Measurements from ENCODE around the gene AGMAT. TPM values are rescaled to one million over a fixed set of nuclear protein-coding genes. Genes with fewer than 3 reads are reported as not detected.

AGMAT gene
- total and polyA plus RNA-seq, 4 experiments from 2014 or later = 3.3 to 7.1 (median 4.9) TPM

- Histone ChIP-seq H3K27ac (ENCODE audit: low read depth, low read length) (no peak overlapping the region), H3K4me1 (ENCODE audit: insufficient read depth, low read length) (no peaks in the 10 kb centered on the region), H3K27me3 (ENCODE audit: insufficient read depth, low read length) (no peaks in the 10 kb centered on the region), H3K36me3 (ENCODE audit: insufficient read depth, low read length) (peaks cover 38% of the 10 kb centered on the region), H3K9me3 (ENCODE audit: control insufficient read depth in 1 of 2, low read length in 2 of 2) (no peaks in the 10 kb centered on the region), H3K4me3 (ENCODE audit: low read length in 2 of 2) (no peak overlapping the region)
- CTCF ChIA-PET (ENCODE audit: partially characterized antibody) = no interaction called here
- POLR2A ChIA-PET (ENCODE audit: partially characterized antibody) = interaction anchor here (0.8 to 1.2 kb wide), 2 partner anchors 16 to 74 kb away, joined by 3 read pairs; partner anchors contain the start of genes DDI2 and DNAJC16
- no peak for DNase-seq
- no peaks in the 10 kb centered on the region for H3K27me3 Mint-ChIP-seq
- peaks cover 0 to 10% (median 2%) of the 10 kb centered on the region in 4 donors for H3K4me1 Mint-ChIP-seq
- H3K9me3 Mint-ChIP-seq = peaks cover 0 to 2% (median 0%) of the 10 kb centered on the region in 8 donors
- H3K4me3 Mint-ChIP-seq = no peak overlapping the region
- intact Hi-C loops (cut with micrococcal nuclease) = no loop called here
- H3K27ac Mint-ChIP-seq = peak overlapping the region in 3 of 7 donors; percentile 19 to 61 (median 54)
- peaks cover 32 to 69% of the 10 kb centered on the region in 2 donors for H3K36me3 Mint-ChIP-seq
Measured at GRCh38 chr1:15543251-15543588, 41.6 kb downstream of the AGMAT start.

GRCh38 chr1:15542388-15543250, 42.2 kb downstream of the AGMAT start:
- H3K4me3 Mint-ChIP-seq = no peak overlapping the region
- H3K27me3 Mint-ChIP-seq = no peaks in the 10 kb centered on the region
- intact Hi-C loops (cut with micrococcal nuclease) = no loop called here
- Histone ChIP-seq H3K36me3 (ENCODE audit: insufficient read depth, low read length) (peaks cover 32% of the 10 kb centered on the region), H3K27me3 (ENCODE audit: insufficient read depth, low read length) (no peaks in the 10 kb centered on the region), H3K27ac (ENCODE audit: low read depth, low read length) (no peak overlapping the region), H3K4me1 (ENCODE audit: insufficient read depth, low read length) (no peaks in the 10 kb centered on the region), H3K9me3 (ENCODE audit: control insufficient read depth in 1 of 2, low read length in 2 of 2) (no peaks in the 10 kb centered on the region), H3K4me3 (ENCODE audit: low read length in 2 of 2) (no peak overlapping the region)
- POLR2A ChIA-PET (ENCODE audit: partially characterized antibody) = interaction anchor here (0.8 to 1.2 kb wide), 2 partner anchors 16 to 75 kb away, joined by 3 read pairs; partner anchors contain the start of genes DDI2 and DNAJC16
- peaks cover 0 to 12% (median 3%) of the 10 kb centered on the region in 4 donors for H3K4me1 Mint-ChIP-seq
- CTCF ChIA-PET (ENCODE audit: partially characterized antibody) = no interaction called here
- H3K27ac Mint-ChIP-seq = peak overlapping the region in 2 of 7 donors; percentile 11 to 61
- peaks cover 0 to 2% (median 0%) of the 10 kb centered on the region in 8 donors for H3K9me3 Mint-ChIP-seq
- DNase-seq = no peak
- peaks cover 29 to 65% of the 10 kb centered on the region in 2 donors for H3K36me3 Mint-ChIP-seq

- H3K4me3 ChIP-seq (ENCODE audit: low read length in 2 of 2) = no peak overlapping the region
- peaks cover 36 to 72% of the 10 kb centered on the region in 2 donors for H3K36me3 Mint-ChIP-seq
- no peak overlapping the region for H3K27ac ChIP-seq (ENCODE audit: low read depth, low read length)
- intact Hi-C loops (cut with micrococcal nuclease) = no loop called here
- peak overlapping the region in 3 of 7 donors; percentile 52 to 81 (median 53) for H3K27ac Mint-ChIP-seq
- H3K27me3 Mint-ChIP-seq = no peaks in the 10 kb centered on the region
- H3K9me3 Mint-ChIP-seq = peaks cover 0 to 2% (median 0%) of the 10 kb centered on the region in 8 donors
- peaks cover 0 to 14% (median 5%) of the 10 kb centered on the region in 4 donors for H3K4me1 Mint-ChIP-seq
- H3K27me3 ChIP-seq (ENCODE audit: insufficient read depth, low read length) = no peaks in the 10 kb centered on the region
- H3K9me3 ChIP-seq (ENCODE audit: control insufficient read depth in 1 of 2, low read length in 2 of 2) = no peaks in the 10 kb centered on the region
- peaks cover 34% of the 10 kb centered on the region for H3K36me3 ChIP-seq (ENCODE audit: insufficient read depth, low read length)
- DNase-seq = no peak
- H3K4me3 Mint-ChIP-seq = no peak overlapping the region
- ChIA-PET POLR2A (ENCODE audit: partially characterized antibody) (no interaction called here), CTCF (ENCODE audit: partially characterized antibody) (no interaction called here)
- H3K4me1 ChIP-seq (ENCODE audit: insufficient read depth, low read length) = no peaks in the 10 kb centered on the region
Measured at GRCh38 chr1:15541231-15541792, 43.5 kb downstream of the AGMAT start.

GRCh38 chr1:15540186-15540585, 44.7 kb downstream of the AGMAT start:
- intact Hi-C loops (cut with micrococcal nuclease) = no loop called here
- no peak overlapping the region for H3K4me3 Mint-ChIP-seq
- no peaks in the 10 kb centered on the region for H3K4me1 ChIP-seq (ENCODE audit: insufficient read depth, low read length)
- H3K4me1 Mint-ChIP-seq = peaks cover 0 to 14% (median 5%) of the 10 kb centered on the region in 4 donors
- peaks cover 35 to 64% of the 10 kb centered on the region in 2 donors for H3K36me3 Mint-ChIP-seq
- H3K4me3 ChIP-seq (ENCODE audit: low read length in 2 of 2) = no peak overlapping the region
- H3K27ac Mint-ChIP-seq = peak overlapping the region in 1 of 7 donors; percentile 41
- ChIA-PET CTCF (ENCODE audit: partially characterized antibody) (no interaction called here), POLR2A (ENCODE audit: partially characterized antibody) (no interaction called here)
- H3K9me3 ChIP-seq (ENCODE audit: control insufficient read depth in 1 of 2, low read length in 2 of 2) = no peaks in the 10 kb centered on the region
- no peaks in the 10 kb centered on the region for H3K27me3 Mint-ChIP-seq
- DNase-seq = no peak
- peaks cover 31% of the 10 kb centered on the region for H3K36me3 ChIP-seq (ENCODE audit: insufficient read depth, low read length)
- H3K9me3 Mint-ChIP-seq = peaks cover 0 to 2% (median 0%) of the 10 kb centered on the region in 8 donors
- no peak overlapping the region for H3K27ac ChIP-seq (ENCODE audit: low read depth, low read length)
- no peaks in the 10 kb centered on the region for H3K27me3 ChIP-seq (ENCODE audit: insufficient read depth, low read length)

- H3K27ac Mint-ChIP-seq = peak overlapping the region in 1 of 7 donors; percentile 31
- POLR2A ChIA-PET (ENCODE audit: partially characterized antibody) = interaction anchor here (1.3 kb wide), 1 partner anchor 11 kb away, joined by 3 read pairs; no protein-coding TSS in a partner anchor
- H3K4me3 Mint-ChIP-seq = no peak overlapping the region
- H3K27me3 ChIP-seq (ENCODE audit: insufficient read depth, low read length) = no peaks in the 10 kb centered on the region
- no peak overlapping the region for H3K27ac ChIP-seq (ENCODE audit: low read depth, low read length)
- H3K9me3 ChIP-seq (ENCODE audit: control insufficient read depth in 1 of 2, low read length in 2 of 2) = no peaks in the 10 kb centered on the region
- H3K4me1 ChIP-seq (ENCODE audit: insufficient read depth, low read length) = no peaks in the 10 kb centered on the region
- peaks cover 22% of the 10 kb centered on the region for H3K36me3 ChIP-seq (ENCODE audit: insufficient read depth, low read length)
- H3K9me3 Mint-ChIP-seq = peaks cover 0 to 2% (median 0%) of the 10 kb centered on the region in 8 donors
- CTCF ChIA-PET (ENCODE audit: partially characterized antibody) = no interaction called here
- peaks cover 0 to 11% (median 5%) of the 10 kb centered on the region in 4 donors for H3K4me1 Mint-ChIP-seq
- H3K36me3 Mint-ChIP-seq = peaks cover 29 to 61% of the 10 kb centered on the region in 2 donors
- DNase-seq = no peak
- intact Hi-C loops (cut with micrococcal nuclease) = no loop called here
- no peaks in the 10 kb centered on the region for H3K27me3 Mint-ChIP-seq
- H3K4me3 ChIP-seq (ENCODE audit: low read length in 2 of 2) = no peak overlapping the region
Measured at GRCh38 chr1:15538771-15539170, 46.1 kb downstream of the AGMAT start.

- H3K27me3 ChIP-seq (ENCODE audit: insufficient read depth, low read length) = no peaks in the 10 kb centered on the region
- DNase-seq = no peak
- ChIA-PET CTCF (ENCODE audit: partially characterized antibody) (no interaction called here), POLR2A (ENCODE audit: partially characterized antibody) (no interaction called here)
- peaks cover 0 to 2% (median 0%) of the 10 kb centered on the region in 8 donors for H3K9me3 Mint-ChIP-seq
- peaks cover 13 to 34% (median 15%) of the 10 kb centered on the region in 4 donors for H3K4me1 Mint-ChIP-seq
- no peak overlapping the region for H3K27ac ChIP-seq (ENCODE audit: low read depth, low read length)
- no peak overlapping the region for H3K4me3 ChIP-seq (ENCODE audit: low read length in 2 of 2)
- H3K4me3 Mint-ChIP-seq = no peak overlapping the region
- H3K9me3 ChIP-seq (ENCODE audit: control insufficient read depth in 1 of 2, low read length in 2 of 2) = no peaks in the 10 kb centered on the region
- peaks cover 10 to 31% of the 10 kb centered on the region in 2 donors for H3K36me3 Mint-ChIP-seq
- intact Hi-C loops (cut with micrococcal nuclease) = no loop called here
- H3K36me3 ChIP-seq (ENCODE audit: insufficient read depth, low read length) = no peaks in the 10 kb centered on the region
- peaks cover 11% of the 10 kb centered on the region for H3K4me1 ChIP-seq (ENCODE audit: insufficient read depth, low read length)
- H3K27me3 Mint-ChIP-seq = no peaks in the 10 kb centered on the region
- no peak overlapping the region for H3K27ac Mint-ChIP-seq
Measured at GRCh38 chr1:15531682-15532081, 53.2 kb downstream of the AGMAT start.

- Histone ChIP-seq H3K9me3 (ENCODE audit: control insufficient read depth in 1 of 2, low read length in 2 of 2) (no peaks in the 10 kb centered on the region), H3K4me3 (ENCODE audit: low read length in 2 of 2) (no peak overlapping the region), H3K27me3 (ENCODE audit: insufficient read depth, low read length) (no peaks in the 10 kb centered on the region), H3K36me3 (ENCODE audit: insufficient read depth, low read length) (no peaks in the 10 kb centered on the region), H3K4me1 (ENCODE audit: insufficient read depth, low read length) (peaks cover 14% of the 10 kb centered on the region), H3K27ac (ENCODE audit: low read depth, low read length) (no peak overlapping the region)
- H3K4me1 Mint-ChIP-seq = peaks cover 17 to 40% (median 19%) of the 10 kb centered on the region in 4 donors
- peaks cover 0 to 2% (median 0%) of the 10 kb centered on the region in 8 donors for H3K9me3 Mint-ChIP-seq
- ChIA-PET CTCF (ENCODE audit: partially characterized antibody) (no interaction called here), POLR2A (ENCODE audit: partially characterized antibody) (no interaction called here)
- H3K36me3 Mint-ChIP-seq = peaks cover 4 to 26% of the 10 kb centered on the region in 2 donors
- no peak for DNase-seq
- intact Hi-C loops (cut with micrococcal nuclease) = no loop called here
- peak overlapping the region in 2 of 7 donors; percentile 9 to 43 for H3K27ac Mint-ChIP-seq
- H3K27me3 Mint-ChIP-seq = no peaks in the 10 kb centered on the region
- no peak overlapping the region for H3K4me3 Mint-ChIP-seq
Measured at GRCh38 chr1:15531003-15531402, 53.8 kb downstream of the AGMAT start.

Data from CD4-positive, alpha-beta memory T cell (primary cell).